GM12878 (cell line): ENCODE measurements around the gene ADPGK. TPM values are rescaled to one million over a fixed set of nuclear protein-coding genes. Genes with fewer than 3 reads are reported as not detected.

Experiments used
- ATAC-seq: fragments of 200-7000 bp; cut with Tn5 transposase; 3 replicates; pipeline ENCODE4 v1.9.1; 2020; ENCODE audit warnings: mild to moderate bottlenecking, moderate library complexity
- BruUV-seq: library from RNA; stranded (reverse); fragments of 400-500 nt; replicated peaks from 2 replicates; lab custom pipeline; 2021; lab: Mats Ljungman, UMichigan
- CTCF ChIA-PET: fragments of 300-600 bp; sonication (Branson Sonifier 250); formaldehyde crosslinking; extraction: SDS; loops from one replicate; lab custom pipeline; 2021; ENCODE audit warnings: inconsistent platforms; lab: Yijun Ruan, JAX
- POLR2A ChIA-PET: fragments of 350-600 bp; formaldehyde crosslinking; extraction: SDS; loops from one replicate; lab custom pipeline; 2021; ENCODE audit warnings: inconsistent platforms; lab: Charles Lee
- RAD21 ChIA-PET: fragments of 300-600 bp; sonication (Branson Sonifier 250); formaldehyde crosslinking; loops from one replicate; lab custom pipeline; 2023; ENCODE audit warnings: antibody characterized with exemption; ENCODE audit not compliant: unreplicated experiment; lab: Charles Lee
- SMC1A ChIA-PET: fragments of 300-600 bp; sonication (Branson Sonifier 250); formaldehyde crosslinking; loops from one replicate; lab custom pipeline; 2023; ENCODE audit not compliant: unreplicated experiment, uncharacterized antibody; lab: Charles Lee
- DNase-seq: peaks from one replicate; pipeline ENCODE4 v3.0.0-alpha.2; 2011; ENCODE audit warnings: low read depth, low spot score
- FAIRE-seq: peaks from 3 replicates; lab custom pipeline; 2011; peaks lifted over from hg19 to GRCh38; lab: Jason Lieb, UNC
- H2AFZ ChIP-seq: 2 replicates; pipeline ENCODE4 v1.6.0; 2011; ENCODE audit warnings: low read depth, low read length, control low read depth; ENCODE audit not compliant: control insufficient read depth
- H3K27ac ChIP-seq: 2 replicates; pipeline ENCODE4 v1.5.1; 2011; ENCODE audit warnings: control low read depth; ENCODE audit not compliant: control insufficient read depth, insufficient read depth
- H3K27me3 ChIP-seq, 2 experiments: replicated peaks in 1 of 2; 2 replicates each; pipeline versions ENCODE4 v1.6.0 to v1.6.1; 2011; ENCODE audit warnings: low read length in 1 of 2; ENCODE audit not compliant: control insufficient read depth in 2 of 2, insufficient read depth in 2 of 2
- H3K36me3 ChIP-seq, 2 experiments: 2 replicates each; pipeline ENCODE4 v1.5.1; 2011; ENCODE audit warnings: low read length in 1 of 2; ENCODE audit not compliant: control insufficient read depth in 2 of 2, insufficient read depth in 2 of 2
- H3K4me1 ChIP-seq: 2 replicates; pipeline ENCODE4 v1.6.1; 2011; ENCODE audit warnings: mild to moderate bottlenecking, low read length, moderate library complexity, mixed read lengths; ENCODE audit not compliant: control insufficient read depth, insufficient read depth
- H3K4me2 ChIP-seq: 2 replicates; pipeline ENCODE4 v1.6.0; 2011; ENCODE audit warnings: control low read depth; ENCODE audit not compliant: control insufficient read depth, insufficient read depth
- H3K4me3 ChIP-seq: fragments of 200-600 bp; sonication (generic); 2 replicates; pipeline ENCODE4 v1.5.1; 2016
- H3K79me2 ChIP-seq: 2 replicates; pipeline ENCODE4 v1.6.0; 2011; ENCODE audit warnings: low read length; ENCODE audit not compliant: control insufficient read depth, insufficient read depth
- H3K9ac ChIP-seq: 2 replicates; pipeline ENCODE4 v1.8.0; 2011; ENCODE audit warnings: low read length, control low read depth, mixed read lengths; ENCODE audit not compliant: control insufficient read depth, insufficient read depth
- H3K9me3 ChIP-seq: replicated peaks from 3 replicates; pipeline ENCODE4 v1.5.1; 2011; ENCODE audit warnings: mild to moderate bottlenecking, low read length; ENCODE audit not compliant: control insufficient read depth, insufficient read depth
- H4K20me1 ChIP-seq: 2 replicates; pipeline ENCODE4 v1.6.0; 2011; ENCODE audit not compliant: control insufficient read depth, insufficient read depth
- BCL11A ChIP-seq: IDR thresholded peaks from 2 replicates; pipeline ENCODE4 v1.6.1; 2011; ENCODE audit warnings: low read depth, low read length
- CBFB ChIP-seq: IDR thresholded peaks from 2 replicates; pipeline ENCODE4 v1.6.1; 2016; ENCODE audit warnings: antibody characterized with exemption, low read depth
- CUX1 ChIP-seq: IDR thresholded peaks from 2 replicates; pipeline ENCODE4 v1.6.1; 2012; ENCODE audit warnings: improper control_type of control experiment, low read depth, low read length; ENCODE audit not compliant: insufficient replicate concordance
- HSF1 ChIP-seq: fragments of 150-350 bp; IDR thresholded peaks from 2 replicates; pipeline ENCODE4 v1.6.1; 2014; ENCODE audit warnings: mild to moderate bottlenecking, low read depth, low read length
- MYB ChIP-seq: fragments of 150-350 bp; IDR thresholded peaks from 2 replicates; pipeline ENCODE4 v1.6.1; 2014; ENCODE audit warnings: mild to moderate bottlenecking, low read depth, low read length, borderline replicate concordance
- NBN ChIP-seq: fragments of 450-650 bp; IDR thresholded peaks from 2 replicates; pipeline ENCODE4 v1.6.1; 2016
- NR2C1 ChIP-seq: fragments of 450-650 bp; IDR thresholded peaks from 2 replicates; pipeline ENCODE4 v1.6.1; 2017; ENCODE audit warnings: antibody characterized with exemption, mild to moderate bottlenecking, moderate library complexity
- PML ChIP-seq: IDR thresholded peaks from 2 replicates; pipeline ENCODE4 v1.6.1; 2012; ENCODE audit warnings: low read length, inconsistent platforms
- SIX5 ChIP-seq: IDR thresholded peaks from 2 replicates; pipeline ENCODE4 v1.6.1; 2011; ENCODE audit warnings: mild to moderate bottlenecking, low read depth, low read length, moderate library complexity; ENCODE audit not compliant: severe bottlenecking
- SRF ChIP-seq, 2 experiments: IDR thresholded peaks; 2 replicates each; pipeline ENCODE4 v1.6.1; 2011; ENCODE audit warnings: low read depth in 2 of 2, low read length in 2 of 2, mild to moderate bottlenecking in 1 of 2, moderate library complexity in 1 of 2
- STAT3 ChIP-seq: IDR thresholded peaks from 2 replicates; pipeline ENCODE4 v1.6.1; 2011; ENCODE audit warnings: low read depth, low read length, improper control_type of control experiment
- WGBS: methylation state at CpG from one replicate; pipeline ENCODE4 v1.1.6; 2016; ENCODE audit warnings: low lambda C conversion rate; ENCODE audit not compliant: insufficient replicate concordance, insufficient coverage; ENCODE audit errors: missing lambda C conversion rate; 5-methylcytosine and 5-hydroxymethylcytosine counted together
- in situ Hi-C: fragments of 300-500 bp; cut with MboI; formaldehyde crosslinking; loops from 9 replicates; pipeline ENCODE4 v1.14.3; 2018; ENCODE audit warnings: mixed read lengths
- intact Hi-C: fragments of 100-400 bp; cut with micrococcal nuclease; formaldehyde crosslinking; loops from one replicate; pipeline ENCODE4 v1.14.2; 2022; ENCODE audit not compliant: unreplicated experiment
- polyA plus RNA-seq, 11 experiments: library from polyadenylated mRNA; depleted of rRNA in 4 of 11; unstranded in 6 of 11; stranded (reverse) in 5 of 11; fragments of >200 nt; fragmentation: Nextera tagmentation in 4 of 11; fragmentation: Illumina TruSeq in 1 of 11; extraction: Ambion mirVana in 4 of 11; extraction: Trizol in 1 of 11; gene quantifications; 1 replicate in 1 of 11; 2 replicates in 10 of 11; pipeline versions ENCODE4 v1.2.1 to v1.2.3, GENCODE V29; 2011 to 2016; ENCODE audit warnings: inconsistent platforms in 2 of 11, missing spikeins in 2 of 11, low read depth in 1 of 11
- total RNA-seq, 4 experiments: library from RNA; depleted of rRNA in 3 of 4; stranded (reverse); fragments of >200 nt in 3 of 4; fragmentation: Illumina TruSeq in 1 of 4; extraction: Trizol in 1 of 4; gene quantifications; 2 replicates each; pipeline versions ENCODE4 v1.2.1 to v1.2.3, GENCODE V29; 2013 to 2021

ADPGK gene
- total and polyA plus RNA-seq, 10 of the 15 experiments (the other 5 are each of a cell fraction or from before 2014, with no cell fraction given) = 13.8 to 146 (median 56.7) TPM

- ATAC-seq (no peak), FAIRE-seq (no peak)
- WGBS = 79% methylated on average over 2 of the region's 2 CpGs
Measured at GRCh38 chr15:72749700-72750099, 33.9 kb downstream of the ADPGK start.

More at GRCh38 chr15:72749700-72750099, 33.9 kb downstream of the ADPGK start:
- Histone ChIP-seq H3K9ac (no peak overlapping the region), H3K27ac (no peak overlapping the region), H3K4me1 (no peaks in the 10 kb centered on the region), H3K4me2 (no peak overlapping the region), H2AFZ (no peak overlapping the region), H3K27me3 (no peaks in the 10 kb centered on the region), H3K36me3 (peaks cover 11 to 13% of the 10 kb centered on the region in 2 experiments), H3K9me3 (no peaks in the 10 kb centered on the region), H3K79me2 (no peaks in the 10 kb centered on the region), H3K4me3 (no peak overlapping the region), H4K20me1 (no peaks in the 10 kb centered on the region)
- intact Hi-C loops = no loop called here
- no TSS peak for BruUV-seq
- in situ Hi-C loops = no loop called here
- ChIA-PET CTCF (interaction anchor here (0.6 to 5.0 kb wide), 2 partner anchors 27 to 1023 kb away, joined by 3 to 31 read pairs; no protein-coding TSS in a partner anchor), RAD21 (no interaction called here), SMC1A (interaction anchor here (1.0 to 3.3 kb wide), 3 partner anchors 10 to 167 kb away, joined by 3 to 15 read pairs (median 4); no protein-coding TSS in a partner anchor), POLR2A (interaction anchor here (0.6 to 0.8 kb wide), 3 partner anchors 14 to 23 kb away, joined by 4 to 6 read pairs (median 5); no protein-coding TSS in a partner anchor)
- no peak for DNase-seq
- TF ChIP-seq CBFB (no peak), SIX5 (no peak), SRF (IDR thresholded peaks at IDR 0.05; ENCODE audit: low read depth in 2 of 2, low read length in 2 of 2) (no peak), BCL11A (no peak), MYB (no peak), NR2C1 (no peak), NBN (no peak), CUX1 (no peak), PML (no peak), STAT3 (no peak), HSF1 (no peak)
